D721Med (cell line): Measurements from ENCODE around the gene ICA1.
"Not testable (repeated sequence)": the region's sequence is repeated elsewhere in the genome, so short reads cannot be mapped to it uniquely, and the experiment has no call there.

Experiments used
- DNase-seq: peaks from one replicate; pipeline ENCODE4 v3.0.0; 2011; ENCODE audit warnings: low spot score; ENCODE audit not compliant: insufficient read length
- FAIRE-seq: peaks from 2 replicates; lab custom pipeline; 2011; peaks lifted over from hg19 to GRCh38; lab: Jason Lieb, UNC
- CTCF ChIP-seq: IDR thresholded peaks from 2 replicates; pipeline ENCODE4 v1.5.1; 2012; ENCODE audit warnings: mild to moderate bottlenecking, control low read depth; ENCODE audit not compliant: insufficient read depth; ENCODE audit errors: missing control alignments

ICA1 gene

GRCh38 chr7:8261711-8262695 lies at the start of gene ICA1:
Gene ICA1 (minus strand): TSS chr7:8262167. CDS start chr7:8235926, 26,241 bp downstream.
- DNase-seq = no peak
- no peak for FAIRE-seq
- TF ChIP-seq CTCF = no peak

- DNase-seq (no peak), FAIRE-seq (no peak)
- TF ChIP-seq CTCF = no peak
Measured at GRCh38 chr7:8310876-8311275, 48.9 kb upstream of the ICA1 start.

- FAIRE-seq (no peak), DNase-seq (no peak)
- no peak for TF ChIP-seq CTCF
Measured at GRCh38 chr7:8305625-8306388, 43.8 kb upstream of the ICA1 start.

- no peak for FAIRE-seq
- TF ChIP-seq CTCF = no peak
Measured at GRCh38 chr7:8305104-8305503, 43.1 kb upstream of the ICA1 start.

GRCh38 chr7:8303904-8304528 lies 42.0 kb upstream of the ICA1 start:
- FAIRE-seq (no peak), DNase-seq (no peak)

More at GRCh38 chr7:8305104-8305503, 43.1 kb upstream of the ICA1 start:
- no peak for DNase-seq

GRCh38 chr7:8297023-8297422 lies 35.1 kb upstream of the ICA1 start:
- FAIRE-seq, DNase-seq: not testable (repeated sequence)

More at GRCh38 chr7:8303904-8304528, 42.0 kb upstream of the ICA1 start:
- TF ChIP-seq CTCF = no peak

GRCh38 chr7:8296362-8296659 lies 34.3 kb upstream of the ICA1 start:
- TF ChIP-seq CTCF = no peak
- FAIRE-seq = no peak
- DNase-seq = no peak
